ENCODE results near the gene ADAMTSL1. TPM values are rescaled to one million over a fixed set of nuclear protein-coding genes. Genes with fewer than 3 reads are reported as not detected.

Gene ADAMTSL1
- total and polyA plus RNA-seq, 2 of the 13 experiments (the other 11 are each of a cell fraction or from before 2014, with no cell fraction given) = not detected

DNA sequence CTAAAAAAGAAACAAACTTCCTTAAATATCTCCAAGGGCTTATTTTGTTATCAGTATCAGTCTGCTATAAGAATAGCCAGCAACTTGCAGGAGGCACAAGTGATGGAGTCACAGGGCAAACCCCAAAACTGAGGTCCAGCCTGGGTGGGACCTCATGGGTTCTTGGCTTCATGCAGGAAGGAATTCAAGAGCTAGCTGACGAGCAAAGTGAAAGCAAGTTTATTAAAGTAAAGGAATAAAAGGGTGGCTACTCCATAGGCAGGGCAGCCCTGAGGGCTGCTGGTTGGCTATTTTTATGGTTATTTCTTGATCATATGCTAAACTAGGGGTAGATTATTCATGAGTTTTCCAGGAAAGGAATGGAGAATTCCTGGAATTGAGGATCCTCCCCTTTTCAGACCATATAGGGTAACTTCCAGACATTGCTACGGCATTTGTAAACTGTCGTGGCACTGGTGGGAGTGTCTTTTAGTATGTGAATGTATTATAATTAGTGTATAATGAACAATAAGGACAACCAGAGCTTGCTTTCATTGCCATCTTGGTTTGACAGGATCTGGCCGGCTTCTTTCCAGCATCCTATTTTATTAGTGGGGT, 231.9 kb downstream of the ADAMTSL1 start (continued):
- TF ChIP-seq ZNF510 (CRISPR knock-in tag; IDR thresholded peaks at IDR 0.05; ENCODE audit: low read depth) (no peak), ZNF101 (CRISPR knock-in tag; IDR thresholded peaks at IDR 0.05; ENCODE audit: borderline replicate concordance, low read depth) (no peak)
- TF ChIP-seq, protein P1, sequence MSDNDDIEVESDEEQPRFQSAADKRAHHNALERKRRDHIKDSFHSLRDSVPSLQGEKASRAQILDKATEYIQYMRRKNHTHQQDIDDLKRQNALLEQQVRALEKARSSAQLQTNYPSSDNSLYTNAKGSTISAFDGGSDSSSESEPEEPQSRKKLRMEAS (IDR thresholded peaks at IDR 0.05) = no peak

DNA sequence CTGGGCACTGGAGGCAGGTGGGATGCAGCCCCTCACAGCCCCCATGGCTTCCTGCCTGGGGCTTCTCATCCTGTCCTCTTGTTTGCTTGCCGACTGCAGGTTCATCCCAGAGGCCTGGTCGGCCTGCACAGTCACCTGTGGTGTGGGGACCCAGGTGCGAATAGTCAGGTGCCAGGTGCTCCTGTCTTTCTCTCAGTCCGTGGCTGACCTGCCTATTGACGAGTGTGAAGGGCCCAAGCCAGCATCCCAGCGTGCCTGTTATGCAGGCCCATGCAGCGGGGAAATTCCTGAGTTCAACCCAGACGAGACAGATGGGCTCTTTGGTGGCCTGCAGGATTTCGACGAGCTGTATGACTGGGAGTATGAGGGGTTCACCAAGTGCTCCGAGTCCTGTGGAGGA, 232.7 kb downstream of the ADAMTSL1 start:
- no peak for TF ChIP-seq ZNF264 (CRISPR knock-in tag; IDR thresholded peaks at IDR 0.05)
- TF ChIP-seq ZNF232 (CRISPR knock-in tag; IDR thresholded peaks at IDR 0.05; ENCODE audit: borderline replicate concordance) = no peak
- TF ChIP-seq TOE1 (CRISPR knock-in tag; IDR thresholded peaks at IDR 0.05) = no peak
- no peak for TF ChIP-seq ZNF335 (CRISPR knock-in tag; IDR thresholded peaks at IDR 0.05)
- TF ChIP-seq, protein P2, sequence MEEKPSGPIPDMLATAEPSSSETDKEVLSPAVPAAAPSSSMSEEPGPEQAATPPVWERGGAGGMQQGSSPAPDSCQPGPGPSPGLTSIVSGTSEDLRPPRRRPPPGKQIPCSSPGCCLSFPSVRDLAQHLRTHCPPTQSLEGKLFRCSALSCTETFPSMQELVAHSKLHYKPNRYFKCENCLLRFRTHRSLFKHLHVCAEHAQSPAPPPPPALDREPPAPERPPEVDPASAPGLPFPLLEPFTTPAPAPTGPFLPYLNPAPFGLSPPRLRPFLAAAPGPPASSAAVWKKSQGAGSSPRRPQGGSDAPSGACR (CRISPR knock-in tag; IDR thresholded peaks at IDR 0.05) = no peak
- TF ChIP-seq ZNF354B (CRISPR knock-in tag; IDR thresholded peaks at IDR 0.05) = no peak
- TF ChIP-seq, protein P3, sequence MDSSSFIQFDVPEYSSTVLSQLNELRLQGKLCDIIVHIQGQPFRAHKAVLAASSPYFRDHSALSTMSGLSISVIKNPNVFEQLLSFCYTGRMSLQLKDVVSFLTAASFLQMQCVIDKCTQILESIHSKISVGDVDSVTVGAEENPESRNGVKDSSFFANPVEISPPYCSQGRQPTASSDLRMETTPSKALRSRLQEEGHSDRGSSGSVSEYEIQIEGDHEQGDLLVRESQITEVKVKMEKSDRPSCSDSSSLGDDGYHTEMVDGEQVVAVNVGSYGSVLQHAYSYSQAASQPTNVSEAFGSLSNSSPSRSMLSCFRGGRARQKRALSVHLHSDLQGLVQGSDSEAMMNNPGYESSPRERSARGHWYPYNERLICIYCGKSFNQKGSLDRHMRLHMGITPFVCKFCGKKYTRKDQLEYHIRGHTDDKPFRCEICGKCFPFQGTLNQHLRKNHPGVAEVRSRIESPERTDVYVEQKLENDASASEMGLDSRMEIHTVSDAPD (CRISPR knock-in tag; IDR thresholded peaks at IDR 0.05) = no peak
- TF ChIP-seq TCF12 (IDR thresholded peaks at IDR 0.05) = no peak
- TF ChIP-seq TCF12 (CRISPR knock-in tag; IDR thresholded peaks at IDR 0.05) = no peak
- TF ChIP-seq EP300 (IDR thresholded peaks at IDR 0.05; ENCODE audit: low read depth in 2 of 2, low read length in 2 of 2) = no peak
- no peak for TF ChIP-seq EP300 (CRISPR knock-in tag; IDR thresholded peaks at IDR 0.05; ENCODE audit: borderline replicate concordance)
- TF ChIP-seq FOXA1 (IDR thresholded peaks at IDR 0.05) = no peak
- TF ChIP-seq FOXA1 (CRISPR knock-in tag; IDR thresholded peaks at IDR 0.05) = no peak
- BruUV-seq (replicated peaks) = no TSS peak
- H3K4me3 ChIP-seq (replicated peaks in 1 of 3; ENCODE audit: insufficient read depth in 1 of 3, low read depth in 2 of 3, low read length in 3 of 3) = no peak overlapping the region
- FAIRE-seq (no peak), DNase-seq (ENCODE audit: low spot score) (no peak), ATAC-seq (no peak)
- no peaks in the 10 kb centered on the region for H3K79me2 ChIP-seq (ENCODE audit: insufficient read depth, low read length)
- in situ Hi-C loops (cut with HindIII; ENCODE audit: extremely low pct_ligation_motif_present, low pct_unique_long_range_greater_than_20kb) (no loop called here), intact Hi-C loops (cut with micrococcal nuclease; ENCODE audit: unreplicated experiment) (no loop called here)
- no peak overlapping the region for H3K9ac ChIP-seq (ENCODE audit: insufficient read depth, low read depth, low read length)
- no peaks in the 10 kb centered on the region for H4K20me1 ChIP-seq (ENCODE audit: insufficient read depth, low read length)
- no peak overlapping the region for H2AFZ ChIP-seq (ENCODE audit: low read length)
- no peaks in the 10 kb centered on the region for H3K4me1 ChIP-seq (ENCODE audit: insufficient read depth, low read length)
- H3K27me3 ChIP-seq (ENCODE audit: control insufficient read depth in 1 of 2, insufficient read depth in 2 of 2, low read length in 2 of 2) = no peaks in the 10 kb centered on the region
- no peak overlapping the region for H3K27ac ChIP-seq (ENCODE audit: extremely low read length, insufficient read depth, low read length)
- ChIA-PET POLR2A (no interaction called here), CTCF (ENCODE audit: low intra/inter-chr PET ratio, low total read pairs) (no interaction called here)
- no peaks in the 10 kb centered on the region for H3K9me3 ChIP-seq (ENCODE audit: low read length)
- no peaks in the 10 kb centered on the region for H3K36me3 ChIP-seq (replicated peaks in 1 of 2; ENCODE audit: control insufficient read depth in 1 of 2, insufficient read depth in 2 of 2, low read length in 2 of 2)
- H3K4me2 ChIP-seq (ENCODE audit: low read depth, low read length) = no peak overlapping the region
- WGBS (ENCODE audit: low lambda C conversion rate) = 24% methylated on average over 6 of the region's 11 CpGs

Data from HepG2 (cell line).